IMR-90 (cell line): ENCODE results near the gene SPTBN5. TPM values are rescaled to one million over a fixed set of nuclear protein-coding genes. Genes with fewer than 3 reads are reported as not detected.

ENCODE experiments used
- ATAC-seq: fragments of 200-7000 bp; cut with Tn5 transposase; 2 replicates; pipeline ENCODE4 v1.9.1; 2020; ENCODE audit warnings: low read depth, mild to moderate bottlenecking, moderate library complexity
- BruUV-seq: library from RNA; stranded (reverse); fragments of 400-500 nt; replicated peaks from 2 replicates; lab custom pipeline; 2021; lab: Mats Ljungman, UMichigan
- CTCF ChIA-PET: fragments of 300-600 bp; formaldehyde crosslinking; extraction: SDS; loops from one replicate; lab custom pipeline; 2021; ENCODE audit warnings: antibody characterized with exemption; lab: Yijun Ruan, JAX
- POLR2A ChIA-PET: fragments of 300-600 bp; sonication (Branson Sonifier 250); formaldehyde crosslinking; loops from one replicate; lab custom pipeline; 2022; ENCODE audit warnings: antibody characterized with exemption; ENCODE audit not compliant: unreplicated experiment; lab: Charles Lee
- DNase-seq: peaks from one replicate; pipeline ENCODE4 v3.0.0; 2013
- H2AFZ ChIP-seq: replicated peaks from 2 replicates; pipeline ENCODE3; 2013; ENCODE audit warnings: low read length, mild to moderate bottlenecking; ENCODE audit not compliant: poor library complexity
- H2AK5ac ChIP-seq: 2 replicates; pipeline ENCODE4 v1.6.1; 2013; ENCODE audit warnings: low read depth, low read length, inconsistent platforms
- H2AK9ac ChIP-seq: replicated peaks from 2 replicates; pipeline ENCODE3; 2013; ENCODE audit warnings: mild to moderate bottlenecking, low read depth, low read length, moderate library complexity; ENCODE audit not compliant: poor library complexity
- H2BK120ac ChIP-seq: 2 replicates; pipeline ENCODE4 v1.6.1; 2013; ENCODE audit warnings: low read depth, low read length, inconsistent platforms
- H2BK15ac ChIP-seq: 3 replicates; pipeline ENCODE4 v1.6.1; 2013; ENCODE audit warnings: low read depth, low read length, inconsistent platforms
- H2BK20ac ChIP-seq: 2 replicates; pipeline ENCODE4 v1.6.1; 2013; ENCODE audit warnings: low read depth, mild to moderate bottlenecking, inconsistent platforms, low read length, moderate library complexity
- H2BK5ac ChIP-seq: 2 replicates; pipeline ENCODE4 v1.6.1; 2013; ENCODE audit warnings: mild to moderate bottlenecking, low read depth, low read length, inconsistent platforms; ENCODE audit not compliant: poor library complexity, severe bottlenecking
- H3K14ac ChIP-seq: replicated peaks from 2 replicates; pipeline ENCODE4 v1.6.1; 2013; ENCODE audit warnings: low read depth, low read length, inconsistent platforms
- H3K18ac ChIP-seq: 2 replicates; pipeline ENCODE4 v1.6.1; 2013; ENCODE audit warnings: low read depth, low read length, control low read depth
- H3K23ac ChIP-seq: 2 replicates; pipeline ENCODE4 v1.6.1; 2013; ENCODE audit warnings: low read depth, low read length, inconsistent platforms
- H3K27ac ChIP-seq: 2 replicates; pipeline ENCODE4 v1.5.1; 2013; ENCODE audit warnings: mild to moderate bottlenecking, control low read depth, low read length; ENCODE audit not compliant: insufficient read depth
- H3K27me3 ChIP-seq: 2 replicates; pipeline ENCODE4 v1.6.1; 2013; ENCODE audit warnings: low read length; ENCODE audit not compliant: control insufficient read depth, insufficient read depth
- H3K36me3 ChIP-seq: 2 replicates; pipeline ENCODE4 v1.6.1; 2013; ENCODE audit warnings: low read length, mixed read lengths; ENCODE audit not compliant: control insufficient read depth, insufficient read depth
- H3K4ac ChIP-seq: 2 replicates; pipeline ENCODE4 v1.6.1; 2013; ENCODE audit warnings: low read depth, low read length, inconsistent platforms
- H3K4me1 ChIP-seq: 2 replicates; pipeline ENCODE4 v1.6.1; 2013; ENCODE audit warnings: low read length, mixed read lengths; ENCODE audit not compliant: control insufficient read depth, insufficient read depth
- H3K4me2 ChIP-seq: 2 replicates; pipeline ENCODE4 v1.6.1; 2013; ENCODE audit warnings: low read depth, mild to moderate bottlenecking, control low read depth, low read length, moderate library complexity
- H3K4me3 ChIP-seq: 2 replicates; pipeline ENCODE4 v1.5.1; 2013; ENCODE audit warnings: low read depth, mild to moderate bottlenecking, control low read depth, low read length, moderate library complexity; ENCODE audit not compliant: insufficient read depth
- H3K56ac ChIP-seq: 2 replicates; pipeline ENCODE4 v1.6.1; 2013; ENCODE audit warnings: low read length, inconsistent platforms; ENCODE audit not compliant: insufficient read depth; ENCODE audit errors: extremely low read depth
- H3K79me1 ChIP-seq, 2 experiments: 2 replicates each; pipeline ENCODE4 v1.6.1; 2013; ENCODE audit warnings: low read length in 2 of 2, inconsistent platforms in 1 of 2, low read depth in 1 of 2
- H3K9ac ChIP-seq: 2 replicates; pipeline ENCODE4 v1.6.1; 2013; ENCODE audit warnings: low read depth, low read length, control low read depth
- H3K9me1 ChIP-seq: 2 replicates; pipeline ENCODE4 v1.6.1; 2013; ENCODE audit warnings: low read length, inconsistent platforms; ENCODE audit not compliant: insufficient read depth
- H3K9me3 ChIP-seq: 2 replicates; pipeline ENCODE4 v1.6.1; 2013; ENCODE audit warnings: low read length; ENCODE audit not compliant: control insufficient read depth, insufficient read depth
- H4K20me1 ChIP-seq: 2 replicates; pipeline ENCODE4 v1.6.1; 2013; ENCODE audit warnings: low read length, inconsistent platforms; ENCODE audit not compliant: insufficient read depth
- H4K5ac ChIP-seq: 2 replicates; pipeline ENCODE4 v1.6.1; 2013; ENCODE audit warnings: mild to moderate bottlenecking, low read depth, low read length, control low read depth
- H4K8ac ChIP-seq, 2 experiments: 2 replicates each; pipeline ENCODE4 v1.6.1; 2013; ENCODE audit warnings: low read depth in 2 of 2, low read length in 2 of 2, control low read depth in 1 of 2, inconsistent platforms in 1 of 2
- H4K91ac ChIP-seq: 2 replicates; pipeline ENCODE4 v1.6.1; 2013; ENCODE audit warnings: low read depth, low read length, inconsistent platforms; ENCODE audit not compliant: insufficient read depth
- CEBPB ChIP-seq: IDR thresholded peaks from 2 replicates; pipeline ENCODE4 v1.6.1; 2012; ENCODE audit warnings: low read depth, low read length, improper control_type of control experiment
- SMC3 ChIP-seq: fragments of 150-350 bp; IDR thresholded peaks from 2 replicates; pipeline ENCODE4 v1.6.1; 2016; ENCODE audit warnings: low read depth, mild to moderate bottlenecking, antibody characterized with exemption, low read length, moderate library complexity
- WGBS, 2 experiments: methylation state at CpG; one replicate each; pipeline versions ENCODE4 v1.1.5 to v1.1.7; 2013; ENCODE audit warnings: missing lambda C conversion rate in 2 of 2; ENCODE audit not compliant: insufficient read length in 1 of 2; ENCODE audit errors: extremely low coverage in 2 of 2; 5-methylcytosine and 5-hydroxymethylcytosine counted together
- dilution Hi-C: fragments of 300-500 bp; cut with HindIII; formaldehyde crosslinking; loops from one replicate; pipeline ENCODE4 v1.14.3; 2018; ENCODE audit warnings: low sequenced_read_pairs; ENCODE audit not compliant: unreplicated experiment
- in situ Hi-C: fragments of 300-500 bp; cut with MboI; formaldehyde crosslinking; loops from 3 replicates; pipeline ENCODE4 v1.14.3; 2019; ENCODE audit warnings: low sequenced_read_pairs, inconsistent platforms, mixed read lengths
- intact Hi-C: fragments of 100-400 bp; cut with micrococcal nuclease; formaldehyde crosslinking; loops from 2 replicates; pipeline ENCODE4 v1.10.0; 2022
- polyA plus RNA-seq, 3 experiments: library from polyadenylated mRNA; depleted of rRNA; stranded (reverse); fragments of >200 nt; gene quantifications; 2 replicates each; pipeline ENCODE4 v1.2.3, GENCODE V29; 2012; ENCODE audit warnings: low replicate concordance in 1 of 3
- total RNA-seq: library from RNA; depleted of rRNA; stranded (reverse); fragments of >200 nt; gene quantifications from 2 replicates; pipeline ENCODE4 v1.2.3, GENCODE V29; 2012

Gene SPTBN5
- total and polyA plus RNA-seq, 2 of the 4 experiments (the other 2 are of a cell fraction), result under 0.01 to 0.38 TPM

DNA sequence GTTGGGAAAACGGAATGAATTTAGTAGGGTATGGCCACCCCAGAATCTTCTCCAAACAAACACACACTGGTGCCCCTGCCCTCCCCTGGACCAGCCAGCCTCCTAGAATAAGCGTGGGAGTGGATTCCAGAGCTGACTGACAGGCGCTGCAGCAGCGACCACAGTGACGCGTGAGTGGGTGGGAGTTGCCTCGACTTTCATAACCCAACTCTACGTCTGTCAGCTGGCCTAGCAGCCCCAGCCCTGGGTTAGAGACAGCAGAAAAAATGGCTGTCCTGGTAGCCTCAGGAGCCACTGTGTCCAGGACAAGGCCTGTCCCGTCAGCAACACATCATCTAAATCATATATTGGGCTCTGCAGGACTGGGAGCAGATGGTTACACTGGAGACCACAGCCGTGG is 45.2 kb downstream of the SPTBN5 start:
- 0 out of 2 replicates have a peak, but pooled peaks have one; percentile 23 for TF ChIP-seq CEBPB
- TF ChIP-seq SMC3, result no peak
- dilution Hi-C loops (no loop called here), in situ Hi-C loops (no loop called here), intact Hi-C loops (no loop called here)
- Histone ChIP-seq H4K20me1 (no peaks in the 10 kb centered on the region), H2BK5ac (no peak overlapping the region), H3K4ac (no peak overlapping the region; the same call in 1 of the 2 replicates), H2AFZ (peak overlapping the region; percentile 3), H3K27me3 (peaks cover 8% of the 10 kb centered on the region; the same call in 1 of the 2 replicates), H3K36me3 (peaks cover 16% of the 10 kb centered on the region), H2BK20ac (no peak overlapping the region), H3K23ac (no peak overlapping the region), H2BK120ac (no peak overlapping the region), H3K56ac (no peak overlapping the region), H4K91ac (no peak overlapping the region), H3K27ac (no peak overlapping the region), H3K14ac (no peak overlapping the region), H3K9ac (no peak overlapping the region), H3K4me2 (no peak overlapping the region), H3K4me3 (no peak overlapping the region), H3K9me1 (no peaks in the 10 kb centered on the region), H3K9me3 (no peaks in the 10 kb centered on the region), H3K79me1 (no peaks in the 10 kb centered on the region), H2AK5ac (no peak overlapping the region), H3K18ac (no peak overlapping the region), H4K5ac (no peak overlapping the region), H2AK9ac (peak overlapping the region; percentile 9), H2BK15ac (no peak overlapping the region), H4K8ac (no peak overlapping the region), H3K4me1 (no peaks in the 10 kb centered on the region; the same call in 1 of the 2 replicates)
- no TSS peak for BruUV-seq
- DNase-seq, result peak; percentile 65
- WGBS, 2 experiments, result 35% methylated on average over 4 of the region's 10 CpGs; no CpG with 5 or more reads in 1 of the 2 experiments
- POLR2A ChIA-PET, result no interaction called here
- CTCF ChIA-PET, result no interaction called here
- ATAC-seq, result peak; percentile 55
